HG03108 (cell line): ENCODE data around the gene PLPPR3.

Source experiments
- ATAC-seq: cut with Tn5 transposase; IDR thresholded peaks from one replicate; pipeline ENCODE4 v1.9.1; 2021; ENCODE audit warnings: moderate library complexity; ENCODE audit not compliant: unreplicated experiment

PLPPR3 gene

GRCh38 chr19:778910-779653 is 42.7 kb downstream of the PLPPR3 start:
- no peak for ATAC-seq

- no peak for ATAC-seq
These were observed 45.2 kb downstream of the PLPPR3 start for GRCh38 chr19:776549-776948.

GRCh38 chr19:772730-773436 is 48.9 kb downstream of the PLPPR3 start:
- ATAC-seq: no peak

GRCh38 chr19:772063-772462 is 49.7 kb downstream of the PLPPR3 start:
- no peak for ATAC-seq

- ATAC-seq: no peak
These were observed 50.4 kb downstream of the PLPPR3 start for GRCh38 chr19:771332-771785.

GRCh38 chr19:769616-770015 is 52.1 kb downstream of the PLPPR3 start:
- no peak for ATAC-seq

GRCh38 chr19:768424-768823 is 53.3 kb downstream of the PLPPR3 start:
- ATAC-seq: no peak

- no peak for ATAC-seq
These were observed 56.5 kb downstream of the PLPPR3 start for GRCh38 chr19:765179-765738.

GRCh38 chr19:764301-764700 is 57.5 kb downstream of the PLPPR3 start:
- no peak for ATAC-seq

GRCh38 chr19:763869-764268 is 57.9 kb downstream of the PLPPR3 start:
- no peak for ATAC-seq

GRCh38 chr19:763181-763580 is 58.6 kb downstream of the PLPPR3 start:
- no peak for ATAC-seq
